ENCODE measurements around the gene DDT.

Gene DDT

DNA sequence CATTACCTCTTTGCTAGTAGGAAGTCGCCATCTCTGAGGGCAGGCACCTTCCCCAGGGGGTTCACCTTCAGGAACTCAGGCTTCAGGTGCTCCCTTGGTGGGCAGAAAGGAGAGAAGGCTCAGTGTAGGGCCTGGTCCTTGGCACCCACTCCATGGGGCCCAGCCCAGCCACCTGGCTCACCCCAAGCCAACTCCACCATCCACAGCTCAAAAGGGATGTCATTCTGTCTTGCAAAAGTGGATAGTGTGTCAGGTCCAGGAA lies 33.7 kb upstream of the DDT start:
- Histone ChIP-seq H3K4me3 (no peak overlapping the region), H3K27ac (no peak overlapping the region), H3K9me3 (ENCODE audit: low read depth, low read length) (no peaks in the 10 kb centered on the region), H3K9ac (ENCODE audit: insufficient read length) (no peak overlapping the region), H3K36me3 (ENCODE audit: insufficient read depth, low read length) (no peaks in the 10 kb centered on the region)
- TF ChIP-seq POLR2AphosphoS5 (IDR thresholded peaks at IDR 0.05; ENCODE audit: borderline replicate concordance, low read depth, low read length): no peak
- no peak for TF ChIP-seq EZH2 (IDR thresholded peaks at IDR 0.05)
- TF ChIP-seq FOXP2 (optimal IDR thresholded peaks at IDR 0.05; ENCODE audit: control extremely low read depth, extremely low read length, insufficient read depth): no peak
- DNase-seq (ENCODE audit: low read depth, low spot score): no peak

DNA sequence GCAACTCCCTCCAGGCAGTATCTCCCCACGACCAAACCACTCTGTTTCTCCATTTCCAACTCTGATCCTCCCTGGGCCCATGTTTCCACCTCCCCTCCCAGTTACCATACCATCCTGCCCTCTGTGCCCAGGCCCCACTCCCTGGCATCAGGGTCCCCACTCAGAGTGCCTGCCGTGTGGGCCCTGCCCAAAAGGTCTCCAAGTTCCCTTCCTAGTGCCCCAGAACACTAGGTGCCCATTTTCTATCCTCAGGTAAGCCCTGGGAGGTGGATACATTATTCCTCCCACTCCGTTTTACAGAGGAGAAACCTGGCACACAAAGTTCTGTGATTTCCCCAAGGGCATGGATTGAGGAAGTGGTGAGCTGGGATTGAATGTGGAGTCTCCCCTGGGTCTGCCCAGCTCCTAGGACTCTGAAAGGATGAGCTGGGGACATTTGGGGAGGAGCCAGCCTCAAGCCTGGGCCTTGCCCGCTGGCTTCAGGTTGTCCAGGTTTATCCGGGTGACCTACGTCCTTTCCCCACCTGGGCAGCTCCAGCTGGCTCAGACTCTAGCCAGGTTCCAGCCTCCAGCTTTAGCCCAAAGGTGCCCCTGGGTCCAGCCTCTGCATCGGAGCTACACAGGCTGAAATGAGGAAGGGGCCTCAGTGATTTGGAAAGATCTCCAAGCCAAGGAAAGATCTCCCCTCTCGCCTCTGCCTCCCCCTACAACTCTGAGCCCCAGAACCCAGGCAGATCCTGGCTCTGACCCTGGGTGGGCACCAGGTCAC lies 33.2 kb upstream of the DDT start:
- no peak for DNase-seq (ENCODE audit: low read depth, low spot score)
- Histone ChIP-seq H3K4me3 (no peak overlapping the region), H3K9ac (ENCODE audit: insufficient read length) (no peak overlapping the region), H3K9me3 (ENCODE audit: low read depth, low read length) (no peaks in the 10 kb centered on the region), H3K27ac (no peak overlapping the region), H3K36me3 (ENCODE audit: insufficient read depth, low read length) (no peaks in the 10 kb centered on the region)
- TF ChIP-seq FOXP2 (optimal IDR thresholded peaks at IDR 0.05; ENCODE audit: control extremely low read depth, extremely low read length, insufficient read depth): no peak
- TF ChIP-seq POLR2AphosphoS5 (IDR thresholded peaks at IDR 0.05; ENCODE audit: borderline replicate concordance, low read depth, low read length): no peak
- no peak for TF ChIP-seq EZH2 (IDR thresholded peaks at IDR 0.05)

DNA sequence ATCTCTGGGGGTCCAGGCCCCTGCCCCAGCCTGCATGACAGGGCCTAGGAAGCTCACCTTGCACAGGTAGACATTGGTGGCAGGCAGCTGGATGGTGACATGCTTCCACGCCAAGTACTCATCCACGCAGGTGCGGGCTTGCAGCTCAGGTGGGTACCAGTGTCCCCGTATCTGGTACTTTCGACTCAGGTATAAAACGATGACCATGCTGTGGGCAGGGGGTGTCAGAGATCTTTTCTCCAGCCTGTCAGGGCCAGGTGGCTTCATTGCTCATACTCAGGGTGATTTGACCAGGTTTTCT lies 32.6 kb upstream of the DDT start:
- H3K36me3 ChIP-seq (ENCODE audit: insufficient read depth, low read length): no peaks in the 10 kb centered on the region
- DNase-seq (ENCODE audit: low read depth, low spot score): no peak
- TF ChIP-seq FOXP2 (optimal IDR thresholded peaks at IDR 0.05; ENCODE audit: control extremely low read depth, extremely low read length, insufficient read depth): no peak
- TF ChIP-seq EZH2 (IDR thresholded peaks at IDR 0.05): no peak
- TF ChIP-seq POLR2AphosphoS5 (IDR thresholded peaks at IDR 0.05; ENCODE audit: borderline replicate concordance, low read depth, low read length): no peak
- no peaks in the 10 kb centered on the region for H3K9me3 ChIP-seq (ENCODE audit: low read depth, low read length)
- no peak overlapping the region for H3K9ac ChIP-seq (ENCODE audit: insufficient read length)
- H3K4me3 ChIP-seq: no peak overlapping the region
- no peak overlapping the region for H3K27ac ChIP-seq

DNA sequence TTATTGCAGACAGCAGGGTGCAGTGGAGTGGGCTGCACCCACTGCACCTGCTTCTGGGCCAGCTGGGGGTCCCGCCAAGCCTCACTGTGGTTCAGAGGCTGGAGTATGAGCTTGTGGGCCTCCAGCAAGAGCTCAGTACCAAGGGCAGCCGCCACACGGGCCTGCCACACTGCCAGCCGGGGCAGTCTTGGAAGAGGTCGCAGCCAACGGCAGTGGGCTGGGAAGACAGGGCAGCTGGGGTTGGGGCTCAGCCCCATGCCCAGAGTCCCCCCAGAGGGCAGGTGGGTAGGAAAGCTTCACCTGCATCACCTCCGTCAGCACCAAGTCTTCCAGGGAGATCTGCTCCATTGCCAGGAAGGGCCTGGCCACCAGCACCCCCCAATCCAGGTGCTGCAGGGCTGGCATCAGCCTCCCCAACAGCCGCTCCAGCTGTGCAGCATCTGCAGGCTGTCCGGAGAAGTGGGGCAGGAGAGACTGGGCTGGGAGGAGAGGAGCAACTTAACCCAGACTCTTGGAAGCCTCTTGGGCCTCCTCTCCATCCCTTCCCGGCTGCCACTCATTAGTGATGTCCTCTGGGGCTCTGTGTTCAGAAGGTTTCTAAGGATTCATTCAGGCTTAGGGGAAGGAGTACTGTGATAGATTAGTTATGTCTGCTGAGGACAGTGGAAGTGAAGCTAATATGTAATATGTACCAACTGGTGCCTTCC lies 32.1 kb upstream of the DDT start:
- Histone ChIP-seq H3K27ac (no peak overlapping the region), H3K4me3 (no peak overlapping the region), H3K9ac (ENCODE audit: insufficient read length) (no peak overlapping the region), H3K9me3 (ENCODE audit: low read depth, low read length) (no peaks in the 10 kb centered on the region), H3K36me3 (ENCODE audit: insufficient read depth, low read length) (no peaks in the 10 kb centered on the region)
- no peak for DNase-seq (ENCODE audit: low read depth, low spot score)
- TF ChIP-seq EZH2 (IDR thresholded peaks at IDR 0.05): no peak
- TF ChIP-seq FOXP2 (optimal IDR thresholded peaks at IDR 0.05; ENCODE audit: control extremely low read depth, extremely low read length, insufficient read depth): no peak
- no peak for TF ChIP-seq POLR2AphosphoS5 (IDR thresholded peaks at IDR 0.05; ENCODE audit: borderline replicate concordance, low read depth, low read length)

DNA sequence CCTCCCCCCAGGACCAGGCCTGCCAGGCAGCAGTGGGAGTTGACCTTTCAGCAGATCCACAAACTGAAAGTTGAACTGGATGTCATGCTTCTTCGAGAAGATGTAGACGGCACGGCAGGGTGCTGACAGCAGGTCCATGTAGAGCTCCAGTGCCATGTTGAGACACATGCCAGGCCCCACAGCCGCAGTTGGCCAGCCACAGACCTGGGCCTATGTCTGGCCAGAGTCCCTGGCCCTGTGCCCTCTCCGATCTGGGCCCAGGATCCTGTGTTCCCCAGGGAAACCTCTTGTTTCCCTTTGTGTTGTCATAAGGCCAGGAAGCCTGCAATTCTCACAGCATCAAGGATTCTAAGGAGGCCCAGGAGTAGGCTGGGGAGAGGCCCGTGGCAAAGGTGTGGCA lies 31.0 kb upstream of the DDT start, which contains the start of gene GSTT4:
TSS of gene GSTT4 (minus strand) at position 253 of the 400 bp plus-strand sequence. CDS start at position 156, 97 bp downstream.
- H3K27ac ChIP-seq: no peak within 1 kb of the TSS
- no peak within 1 kb of the TSS for H3K4me3 ChIP-seq
- no peaks in the 10 kb centered on the region for H3K36me3 ChIP-seq (ENCODE audit: insufficient read depth, low read length)
- TF ChIP-seq EZH2 (IDR thresholded peaks at IDR 0.05) (no peak), POLR2AphosphoS5 (IDR thresholded peaks at IDR 0.05; ENCODE audit: borderline replicate concordance, low read depth, low read length) (no peak), FOXP2 (optimal IDR thresholded peaks at IDR 0.05; ENCODE audit: control extremely low read depth, extremely low read length, insufficient read depth) (no peak)
- no peaks in the 10 kb centered on the region for H3K9me3 ChIP-seq (ENCODE audit: low read depth, low read length)
- H3K9ac ChIP-seq (ENCODE audit: insufficient read length): no peak within 1 kb of the TSS
- DNase-seq (ENCODE audit: low read depth, low spot score): no peak

DNA sequence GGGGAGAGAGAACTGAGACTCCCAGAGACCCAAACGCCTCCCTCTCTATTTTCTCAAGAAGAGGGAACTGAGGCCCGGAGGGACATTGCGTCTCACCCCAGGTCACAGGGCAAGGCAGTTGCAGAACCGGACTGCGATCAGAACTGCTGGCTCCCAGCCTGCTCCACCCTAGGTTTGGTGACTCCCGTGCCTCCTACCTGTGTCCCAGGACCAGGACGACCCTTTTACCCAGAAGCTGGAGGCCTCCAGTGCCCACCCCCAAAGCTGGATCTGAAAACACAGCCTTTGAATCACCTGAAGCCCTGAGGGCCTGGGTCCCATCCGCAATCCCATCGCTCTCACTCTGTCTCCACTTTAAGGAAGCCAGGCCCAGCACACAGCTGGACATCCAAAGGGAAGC lies 29.6 kb upstream of the DDT start:
- DNase-seq (ENCODE audit: low read depth, low spot score): no peak
- H3K36me3 ChIP-seq (ENCODE audit: insufficient read depth, low read length): no peaks in the 10 kb centered on the region
- H3K9ac ChIP-seq (ENCODE audit: insufficient read length): no peak overlapping the region
- TF ChIP-seq POLR2AphosphoS5 (IDR thresholded peaks at IDR 0.05; ENCODE audit: borderline replicate concordance, low read depth, low read length) (no peak), EZH2 (IDR thresholded peaks at IDR 0.05) (no peak), FOXP2 (optimal IDR thresholded peaks at IDR 0.05; ENCODE audit: control extremely low read depth, extremely low read length, insufficient read depth) (no peak)
- no peaks in the 10 kb centered on the region for H3K9me3 ChIP-seq (ENCODE audit: low read depth, low read length)
- no peak overlapping the region for H3K4me3 ChIP-seq
- H3K27ac ChIP-seq: no peak overlapping the region

DNA sequence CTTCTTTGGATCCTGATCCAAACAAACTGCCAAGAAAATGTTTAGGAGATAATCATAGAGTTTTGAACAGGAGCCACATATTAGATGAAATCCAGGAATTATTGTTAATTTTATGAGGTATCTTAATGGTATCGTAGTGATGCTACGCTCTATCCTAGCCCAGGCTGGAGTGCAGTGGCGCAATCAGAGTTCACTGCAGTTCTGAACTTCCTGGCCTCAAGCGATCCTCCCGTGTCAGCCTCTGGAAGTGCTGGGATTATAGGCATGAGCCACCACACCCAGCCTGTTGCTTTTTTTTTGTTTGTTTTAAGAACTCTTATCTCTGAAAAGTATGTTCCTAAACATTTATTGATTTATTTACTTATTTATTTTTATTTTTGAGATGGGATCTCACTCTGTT lies 28.6 kb upstream of the DDT start:
- Histone ChIP-seq H3K36me3 (ENCODE audit: insufficient read depth, low read length) (no peaks in the 10 kb centered on the region), H3K27ac (no peak overlapping the region), H3K9me3 (ENCODE audit: low read depth, low read length) (no peaks in the 10 kb centered on the region), H3K9ac (ENCODE audit: insufficient read length) (no peak overlapping the region), H3K4me3 (no peak overlapping the region)
- DNase-seq (ENCODE audit: low read depth, low spot score): no peak
- TF ChIP-seq EZH2 (IDR thresholded peaks at IDR 0.05): no peak
- TF ChIP-seq FOXP2 (optimal IDR thresholded peaks at IDR 0.05; ENCODE audit: control extremely low read depth, extremely low read length, insufficient read depth): no peak
- TF ChIP-seq POLR2AphosphoS5 (IDR thresholded peaks at IDR 0.05; ENCODE audit: borderline replicate concordance, low read depth, low read length): no peak

DNA sequence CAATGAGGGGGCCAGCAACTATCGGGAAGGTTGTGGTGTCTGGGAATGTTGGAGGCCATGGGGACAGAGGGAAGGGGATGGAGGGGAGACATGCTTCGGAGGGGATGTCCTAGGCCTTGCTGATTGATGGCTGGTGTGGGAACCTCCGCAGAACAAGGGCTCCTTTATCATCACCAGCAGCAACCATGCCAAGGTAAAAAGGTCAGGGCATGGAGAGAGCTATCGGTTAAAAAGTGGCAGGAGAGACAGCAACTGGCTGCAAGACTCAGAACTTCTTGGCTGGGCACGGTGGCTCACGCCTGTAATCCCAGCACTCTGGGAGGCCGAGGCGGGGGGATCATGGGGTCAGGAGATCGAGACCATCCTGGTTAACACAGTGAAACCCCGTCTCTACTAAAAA lies 28.0 kb upstream of the DDT start:
- no peak overlapping the region for H3K27ac ChIP-seq
- no peak for TF ChIP-seq POLR2AphosphoS5 (IDR thresholded peaks at IDR 0.05; ENCODE audit: borderline replicate concordance, low read depth, low read length)
- no peak for TF ChIP-seq FOXP2 (optimal IDR thresholded peaks at IDR 0.05; ENCODE audit: control extremely low read depth, extremely low read length, insufficient read depth)
- TF ChIP-seq EZH2 (IDR thresholded peaks at IDR 0.05): no peak
- DNase-seq (ENCODE audit: low read depth, low spot score): no peak
- no peak overlapping the region for H3K4me3 ChIP-seq
- H3K9me3 ChIP-seq (ENCODE audit: low read depth, low read length): no peaks in the 10 kb centered on the region
- no peak overlapping the region for H3K9ac ChIP-seq (ENCODE audit: insufficient read length)
- no peaks in the 10 kb centered on the region for H3K36me3 ChIP-seq (ENCODE audit: insufficient read depth, low read length)
